Measurements from ENCODE around the gene METTL8. TPM values are rescaled to one million over a fixed set of nuclear protein-coding genes. Genes with fewer than 3 reads are reported as not detected.
"Not testable (repeated sequence)": the region's sequence is repeated elsewhere in the genome, so short reads cannot be mapped to it uniquely, and the experiment has no call there.

Gene METTL8
- total RNA-seq, 1 experiment from 2014 or later, result 28.9 TPM

DNA sequence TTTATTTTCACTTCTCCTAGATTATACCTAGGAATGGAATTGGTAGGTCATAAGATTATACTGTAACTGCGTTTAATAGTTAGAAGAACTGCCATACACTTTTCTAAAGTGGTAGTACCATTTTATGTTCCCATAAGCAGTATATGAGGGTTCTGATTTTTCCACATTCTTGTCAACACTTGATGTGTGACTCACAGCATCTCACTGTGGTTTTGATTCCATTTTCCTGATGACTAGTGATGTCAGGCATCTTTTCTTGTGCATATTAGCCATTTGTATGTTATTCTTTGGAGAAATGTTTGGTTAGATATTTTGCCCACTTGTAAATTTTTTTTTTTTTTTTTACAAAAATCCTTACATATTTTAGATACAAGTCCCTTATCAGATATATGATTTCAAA is 2.5 kb upstream of the METTL8 start:
- no peak overlapping the region for H3K4me3 ChIP-seq (ENCODE audit: insufficient read depth, low read depth, low read length)
- no peaks in the 10 kb centered on the region for H3K27me3 ChIP-seq (ENCODE audit: control insufficient read depth, insufficient read depth, low read length)
- H3K36me3 ChIP-seq (replicated peaks; ENCODE audit: control insufficient read depth, insufficient read depth, low read length), result peaks cover 16% of the 10 kb centered on the region
- DNase-seq, result no peak

DNA sequence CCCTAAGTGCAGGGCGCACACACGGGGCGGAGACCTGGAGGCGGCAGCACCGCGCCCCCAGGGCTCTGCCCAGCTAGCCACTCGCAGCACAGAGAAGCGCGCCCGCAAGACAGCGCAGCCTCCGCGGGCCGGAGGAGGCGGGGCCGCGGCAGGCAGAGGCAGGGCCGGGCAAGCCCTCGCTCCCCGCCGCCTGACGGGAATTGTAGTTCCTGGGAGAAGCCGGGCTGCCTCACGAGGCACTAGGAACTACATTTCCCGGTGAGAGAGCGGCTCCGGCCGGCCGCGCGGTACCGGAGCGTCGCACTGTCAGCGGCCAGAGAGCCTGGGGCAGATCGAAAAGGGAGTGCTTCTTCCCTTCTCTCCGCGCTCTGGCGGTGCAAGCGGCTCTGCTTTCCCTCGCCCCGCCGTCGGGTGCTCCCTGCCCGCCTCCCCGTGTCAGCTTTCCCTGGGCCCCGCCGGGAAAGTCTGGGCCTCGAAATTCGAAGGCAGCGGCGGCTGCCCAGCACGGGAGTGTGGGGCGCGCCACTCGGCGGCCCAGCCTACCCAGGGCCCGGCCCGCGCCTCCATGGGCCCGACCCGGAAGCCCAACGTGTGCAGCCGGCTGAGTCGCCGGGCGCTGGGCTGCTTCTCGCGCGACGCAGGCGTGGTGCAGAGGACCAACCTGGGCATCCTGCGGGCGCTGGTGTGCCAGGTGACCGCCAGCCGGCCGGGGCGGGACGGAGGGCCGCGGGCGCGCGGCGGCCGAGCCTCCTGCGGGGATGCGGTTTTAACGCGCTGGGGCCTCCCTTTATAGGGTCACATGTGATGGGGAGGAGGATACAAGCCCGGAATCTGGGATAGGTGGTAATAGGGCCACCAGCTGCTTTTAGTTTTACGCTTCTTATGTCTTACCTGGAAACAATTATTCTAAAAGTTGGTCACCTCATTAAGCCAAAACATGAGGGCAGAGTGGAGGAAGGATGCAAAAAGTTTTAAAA is 511 bp upstream of the METTL8 start, which contains the start of gene DCAF17:
DCAF17 (plus strand) TSS at position 214 of the 977 bp plus-strand sequence; CDS start at position 566, 352 bp downstream.
- Histone ChIP-seq H3K4me3 (ENCODE audit: insufficient read depth, low read depth, low read length) (peak within 1 kb of the TSS; percentile 85), H3K27me3 (ENCODE audit: control insufficient read depth, insufficient read depth, low read length) (no peaks in the 10 kb centered on the region), H3K36me3 (replicated peaks; ENCODE audit: control insufficient read depth, insufficient read depth, low read length) (peaks cover 9% of the 10 kb centered on the region)
- peak; percentile 94 for DNase-seq

DNA sequence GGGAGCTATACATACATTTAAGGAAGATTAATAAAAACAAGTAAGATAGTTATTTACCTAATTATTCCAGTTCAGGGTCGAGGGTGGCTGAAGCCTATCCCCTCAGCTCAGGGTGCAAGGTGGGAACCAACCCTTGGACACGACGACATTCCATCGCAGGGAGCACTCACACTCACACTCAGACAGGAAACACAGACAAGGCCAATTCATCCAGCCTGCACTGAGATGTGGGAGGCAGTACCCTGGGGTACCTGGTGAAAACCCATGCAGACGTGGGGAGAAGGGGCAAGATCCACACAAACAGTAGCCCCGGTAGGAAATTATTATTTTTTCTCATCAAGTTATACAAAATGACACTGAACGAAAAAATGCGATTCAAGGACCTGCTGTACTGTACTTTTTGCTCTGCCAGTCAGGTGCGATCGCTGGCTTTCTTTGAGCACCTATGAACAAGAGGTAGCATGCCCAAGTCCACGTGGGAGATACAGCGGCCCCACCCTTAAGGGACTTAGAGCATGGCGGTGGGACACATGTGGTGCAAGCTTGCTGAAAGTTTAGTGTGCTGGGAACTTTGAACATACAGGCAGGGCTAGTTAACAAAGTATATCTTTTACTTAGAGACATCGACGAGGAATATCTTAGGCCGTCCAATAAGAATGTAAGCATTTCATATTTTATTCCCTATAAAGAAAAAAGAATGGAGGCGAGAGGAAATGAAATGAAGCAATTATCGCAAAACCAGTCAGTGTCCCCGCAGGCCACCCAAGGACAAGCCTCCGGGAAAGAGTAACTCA is 624 bp downstream of the METTL8 start:
- peaks cover 9% of the 10 kb centered on the region for H3K36me3 ChIP-seq (replicated peaks; ENCODE audit: control insufficient read depth, insufficient read depth, low read length)
- H3K4me3 ChIP-seq (ENCODE audit: insufficient read depth, low read depth, low read length), result peak overlapping the region; percentile 85
- DNase-seq, result peak; percentile 29
- H3K27me3 ChIP-seq (ENCODE audit: control insufficient read depth, insufficient read depth, low read length), result no peaks in the 10 kb centered on the region

DNA sequence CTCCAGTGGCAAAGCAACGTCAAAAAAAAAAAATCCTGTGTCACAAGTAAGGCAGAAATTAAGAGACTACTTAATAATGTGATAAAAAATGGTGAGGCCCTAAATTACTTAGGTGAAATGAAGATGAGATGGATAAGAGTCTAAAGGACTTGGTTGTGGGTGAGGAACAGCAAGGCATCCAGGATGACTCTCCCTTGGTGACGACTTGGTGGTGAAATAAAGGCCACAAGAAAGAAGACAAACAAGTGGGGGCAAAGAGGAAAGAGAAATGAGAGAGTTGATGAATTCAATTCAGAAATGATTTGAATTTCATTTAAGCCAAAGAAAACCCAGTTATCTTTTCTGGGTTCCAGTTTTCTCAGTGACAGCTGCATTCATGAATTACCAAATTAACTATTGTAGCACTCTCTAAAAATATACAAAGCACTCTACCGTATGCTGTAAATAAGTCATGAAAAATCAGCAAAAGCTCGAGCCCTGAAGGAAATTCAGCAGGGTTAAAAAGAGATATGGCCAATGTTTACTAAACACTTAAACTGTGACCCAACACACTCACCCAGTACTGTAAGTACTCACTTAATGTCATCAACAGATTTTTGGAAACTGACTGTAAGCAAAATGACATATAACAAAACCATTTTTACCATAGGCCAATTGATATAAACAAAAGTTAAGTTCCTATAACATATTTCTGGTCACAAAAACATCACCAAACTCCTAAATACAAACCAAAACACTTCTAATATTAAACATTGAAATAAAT is 1.4 kb downstream of the METTL8 start:
- H3K36me3 ChIP-seq (replicated peaks; ENCODE audit: control insufficient read depth, insufficient read depth, low read length), result peaks cover 9% of the 10 kb centered on the region
- H3K27me3 ChIP-seq (ENCODE audit: control insufficient read depth, insufficient read depth, low read length), result no peaks in the 10 kb centered on the region
- H3K4me3 ChIP-seq (ENCODE audit: insufficient read depth, low read depth, low read length), result no peak overlapping the region
- DNase-seq, result no peak

DNA sequence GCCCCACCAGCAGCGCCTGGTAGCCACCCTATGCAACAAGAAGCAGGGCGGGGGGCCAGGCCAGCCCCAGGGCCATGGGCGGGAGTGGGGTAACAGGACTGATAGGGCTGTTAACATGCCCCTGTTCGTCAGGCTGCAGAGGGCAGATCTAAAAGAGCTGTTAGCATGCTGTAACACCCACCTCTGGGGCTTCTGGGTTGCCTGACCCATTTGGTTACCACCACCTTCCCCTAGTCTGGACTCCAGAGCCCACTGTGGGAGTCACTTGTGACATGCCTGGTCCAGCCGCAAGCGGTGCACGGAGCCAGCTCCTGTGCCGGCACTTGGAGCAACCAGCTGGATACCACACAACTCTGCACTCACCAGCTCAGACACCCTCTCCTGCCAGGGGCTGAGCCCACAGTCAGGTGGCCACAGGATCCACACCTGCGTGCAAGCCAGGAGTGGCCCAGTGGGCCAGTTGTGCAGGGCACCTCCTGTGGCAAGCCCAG is 2.1 kb downstream of the METTL8 start:
- peak; percentile 30 for DNase-seq
- no peaks in the 10 kb centered on the region for H3K27me3 ChIP-seq (ENCODE audit: control insufficient read depth, insufficient read depth, low read length)
- H3K4me3 ChIP-seq (ENCODE audit: insufficient read depth, low read depth, low read length), result no peak overlapping the region
- H3K36me3 ChIP-seq (replicated peaks; ENCODE audit: control insufficient read depth, insufficient read depth, low read length), result peaks cover 5% of the 10 kb centered on the region

DNA sequence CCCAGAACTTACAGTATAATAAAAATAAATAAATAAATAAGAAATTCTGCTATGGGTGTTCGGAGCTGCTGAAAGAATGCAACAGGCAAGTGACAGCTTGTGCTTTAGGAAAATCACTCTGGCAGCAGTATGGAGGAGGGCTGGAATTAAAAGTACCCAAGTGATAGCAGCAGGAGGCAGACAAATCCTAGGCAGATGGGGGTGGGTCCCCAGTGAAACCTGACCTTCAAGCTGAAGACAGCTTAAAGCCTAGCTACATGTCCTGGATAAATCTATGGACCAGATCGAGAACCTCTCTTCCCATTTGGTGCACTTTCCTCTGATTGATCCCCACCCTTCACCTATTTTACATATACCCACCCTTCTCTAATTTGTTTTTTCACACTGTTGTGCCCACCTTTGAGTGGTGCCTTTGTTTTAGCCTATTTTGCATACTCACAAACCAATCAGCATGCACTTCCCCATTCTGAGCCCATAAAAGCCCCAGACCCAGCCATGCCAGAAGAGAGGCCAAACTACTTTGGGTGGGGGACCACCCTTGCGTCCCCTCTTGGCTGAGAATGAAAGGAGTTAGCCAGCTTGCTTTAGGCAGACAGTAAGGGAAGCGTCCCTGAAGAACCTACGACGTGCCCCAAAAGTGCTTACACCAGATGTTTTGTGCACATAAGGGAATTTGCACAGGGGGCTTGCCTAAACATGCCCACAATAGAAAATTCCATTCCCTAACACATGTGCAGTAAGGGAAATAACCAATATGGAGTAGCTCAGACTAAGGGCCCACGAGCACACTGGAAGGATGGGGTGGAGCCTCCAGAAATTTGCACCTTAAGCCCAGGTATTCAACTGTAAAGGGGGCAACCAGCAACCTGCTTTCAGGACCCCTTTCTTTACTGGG is 3.0 kb downstream of the METTL8 start:
- no peaks in the 10 kb centered on the region for H3K27me3 ChIP-seq (ENCODE audit: control insufficient read depth, insufficient read depth, low read length)
- no peak overlapping the region for H3K4me3 ChIP-seq (ENCODE audit: insufficient read depth, low read depth, low read length)
- peak; percentile 12 for DNase-seq

DNA sequence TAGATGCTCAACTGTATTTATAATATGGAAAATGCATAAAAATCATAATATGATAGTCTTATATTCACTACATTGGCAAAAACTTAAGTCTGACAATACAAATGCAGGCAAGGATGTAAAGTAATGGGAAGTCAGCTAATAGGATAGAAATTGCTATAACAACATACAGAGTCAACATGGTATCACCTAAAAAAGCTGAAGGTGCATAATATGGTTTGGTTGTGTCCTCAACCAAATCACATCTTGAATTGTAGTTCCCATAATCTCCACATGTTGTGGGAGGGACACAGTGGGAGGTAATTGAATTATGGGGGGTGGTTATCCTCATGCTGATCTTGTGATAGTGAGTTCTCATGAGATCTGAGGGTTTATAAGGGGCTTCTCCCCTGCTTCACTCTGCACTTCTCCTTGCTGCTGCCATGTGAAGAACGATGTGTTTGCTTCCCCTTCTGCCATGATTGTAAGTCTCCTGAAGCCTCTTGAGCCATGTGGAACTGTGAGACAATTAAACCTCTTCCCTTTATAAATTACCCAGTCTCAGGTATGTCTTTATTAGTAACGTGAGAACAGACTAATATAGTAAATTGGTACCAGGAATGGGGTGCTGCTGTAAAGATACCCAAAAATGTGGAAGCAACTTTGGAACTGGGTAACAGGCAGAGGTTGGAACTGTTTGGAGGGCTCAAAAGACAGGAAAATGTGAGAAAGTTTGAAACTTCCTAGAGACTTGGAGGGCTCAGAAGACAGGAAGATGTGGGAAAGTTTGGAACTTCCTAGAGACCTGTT is 10.9 kb downstream of the METTL8 start:
- H3K36me3 ChIP-seq (replicated peaks; ENCODE audit: control insufficient read depth, insufficient read depth, low read length); H3K4me3 ChIP-seq (ENCODE audit: insufficient read depth, low read depth, low read length); DNase-seq; H3K27me3 ChIP-seq (ENCODE audit: control insufficient read depth, insufficient read depth, low read length): not testable (repeated sequence)

More for the DNA sequence above, 3.0 kb downstream of the METTL8 start:
- peaks cover 2% of the 10 kb centered on the region; the same call in 1 of the 2 replicates for H3K36me3 ChIP-seq (replicated peaks; ENCODE audit: control insufficient read depth, insufficient read depth, low read length)

DNA sequence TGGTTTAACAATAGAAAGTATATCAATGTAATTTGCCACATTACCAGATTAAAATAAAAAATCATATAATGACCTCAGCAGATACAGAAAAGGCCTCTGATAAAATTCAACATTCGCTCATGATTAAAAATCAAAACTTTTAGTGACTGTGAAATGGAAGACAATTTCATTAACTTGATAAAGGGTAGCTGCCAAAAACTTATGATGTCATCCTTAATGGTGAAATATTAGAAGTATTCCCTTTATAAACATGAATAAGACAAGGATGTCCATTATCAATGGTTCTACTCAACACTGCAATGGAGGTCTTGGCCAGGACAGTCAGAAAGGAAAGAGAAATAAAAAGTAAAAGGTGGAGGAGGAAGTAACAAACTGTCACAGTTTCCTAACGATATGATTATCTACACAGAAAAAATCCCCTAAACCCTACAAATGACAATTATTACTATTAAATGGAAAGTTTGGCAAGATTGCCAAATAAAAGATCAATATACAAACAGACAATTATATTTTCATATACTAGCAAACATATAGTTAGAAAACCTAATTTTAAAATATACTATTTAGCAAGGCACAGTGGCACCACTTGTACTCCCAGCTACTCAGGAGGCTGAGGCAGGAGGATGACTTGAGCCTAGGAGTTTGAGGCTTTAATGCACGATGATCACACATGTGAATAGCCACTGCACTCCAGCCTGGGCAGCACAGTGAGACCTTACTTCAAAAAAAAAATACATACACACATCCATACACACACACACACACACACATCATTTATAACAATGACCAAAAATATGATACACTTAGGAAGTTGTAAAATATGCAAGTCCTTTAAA is 12.8 kb downstream of the METTL8 start:
- no peaks in the 10 kb centered on the region for H3K36me3 ChIP-seq (replicated peaks; ENCODE audit: control insufficient read depth, insufficient read depth, low read length)
- DNase-seq, result no peak
- no peaks in the 10 kb centered on the region for H3K27me3 ChIP-seq (ENCODE audit: control insufficient read depth, insufficient read depth, low read length)
- H3K4me3 ChIP-seq (ENCODE audit: insufficient read depth, low read depth, low read length), result no peak overlapping the region

DNA sequence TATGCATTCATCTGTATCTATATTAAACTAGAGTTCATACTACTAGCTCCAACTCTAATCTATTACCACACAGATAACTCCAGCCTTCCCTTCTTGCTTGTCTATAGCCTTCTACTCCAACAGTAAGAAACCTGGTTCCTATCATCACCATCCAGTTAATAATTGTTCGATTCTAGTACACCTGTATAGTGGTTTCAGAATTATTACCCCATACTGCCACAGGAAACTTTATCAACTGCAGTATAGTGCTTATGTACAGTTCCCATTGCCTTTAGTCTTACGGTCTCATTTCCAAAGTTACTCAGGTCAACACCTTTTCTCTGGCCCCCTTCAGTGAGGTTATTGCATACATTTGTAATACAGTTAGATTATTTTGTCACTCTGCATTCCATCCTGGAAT is 14.5 kb downstream of the METTL8 start:
- no peak for DNase-seq
- no peaks in the 10 kb centered on the region for H3K36me3 ChIP-seq (replicated peaks; ENCODE audit: control insufficient read depth, insufficient read depth, low read length)
- H3K27me3 ChIP-seq (ENCODE audit: control insufficient read depth, insufficient read depth, low read length), result no peaks in the 10 kb centered on the region
- no peak overlapping the region for H3K4me3 ChIP-seq (ENCODE audit: insufficient read depth, low read depth, low read length)

DNA sequence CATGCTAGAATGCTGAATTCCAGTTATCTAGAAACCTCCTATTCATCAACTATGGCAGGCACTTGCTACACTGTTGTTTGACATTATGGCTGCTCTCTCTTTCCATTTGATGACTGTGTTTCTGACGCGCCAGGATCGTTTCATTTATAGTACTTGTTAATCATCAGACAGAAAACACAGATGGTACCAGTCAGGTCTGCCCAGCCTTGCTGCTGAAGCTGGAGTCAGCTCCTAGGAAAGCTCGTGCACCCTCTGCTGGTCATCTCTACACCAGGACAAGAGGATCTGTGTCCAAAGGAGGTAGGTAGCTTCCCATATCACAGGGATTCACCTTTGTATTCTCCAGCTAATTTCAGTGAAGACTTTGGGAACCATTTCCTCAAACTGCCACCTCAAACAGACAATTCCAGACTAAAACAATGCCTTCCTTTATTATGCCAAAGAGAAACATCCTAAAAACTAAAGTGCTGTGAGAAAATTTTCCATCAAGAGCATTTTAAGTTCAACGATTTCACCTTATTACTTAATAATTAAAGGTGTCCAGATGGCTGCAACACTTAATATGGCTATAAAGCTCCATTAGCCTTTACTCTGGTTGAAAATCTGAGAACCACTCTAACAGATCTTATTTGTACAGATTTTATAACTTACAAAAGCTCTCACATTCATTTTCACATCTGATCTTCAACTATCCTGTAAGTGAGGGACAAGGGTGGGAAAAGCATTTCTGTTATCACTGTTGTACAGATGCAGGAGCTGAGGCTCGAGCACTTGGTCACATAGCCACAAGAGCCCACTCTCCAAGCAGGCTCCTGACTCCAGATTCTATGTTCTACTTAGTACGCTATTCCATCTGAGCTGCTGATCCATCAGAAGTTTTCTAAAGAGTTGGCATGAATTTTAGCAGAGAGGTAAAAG is 17.5 kb downstream of the METTL8 start:
- H3K27me3 ChIP-seq (ENCODE audit: control insufficient read depth, insufficient read depth, low read length), result no peaks in the 10 kb centered on the region
- H3K4me3 ChIP-seq (ENCODE audit: insufficient read depth, low read depth, low read length), result no peak overlapping the region
- peak; percentile 71 for DNase-seq
- H3K36me3 ChIP-seq (replicated peaks; ENCODE audit: control insufficient read depth, insufficient read depth, low read length), result no peaks in the 10 kb centered on the region

DNA sequence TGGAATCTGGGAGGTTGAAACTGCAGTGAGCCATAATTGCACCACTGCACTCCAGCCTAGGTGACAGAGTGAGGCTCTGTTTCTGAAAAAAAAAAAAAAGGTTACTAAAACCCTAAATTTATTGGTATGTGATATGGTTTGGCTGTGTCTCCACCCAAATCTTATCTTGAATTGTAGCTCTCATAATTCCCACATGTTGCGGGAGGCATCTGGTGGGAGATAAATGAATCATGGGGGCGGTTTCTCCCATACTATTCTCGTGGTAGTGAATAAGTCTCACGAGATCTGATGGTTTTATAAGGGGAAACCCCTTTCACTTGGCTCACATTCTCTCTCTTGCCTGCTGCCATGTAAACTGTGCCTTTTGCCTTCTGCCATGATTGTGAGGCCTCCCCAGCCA is 19.1 kb downstream of the METTL8 start:
- not testable (repeated sequence) for H3K27me3 ChIP-seq (ENCODE audit: control insufficient read depth, insufficient read depth, low read length); H3K36me3 ChIP-seq (replicated peaks; ENCODE audit: control insufficient read depth, insufficient read depth, low read length); H3K4me3 ChIP-seq (ENCODE audit: insufficient read depth, low read depth, low read length); DNase-seq
